K562 (cell line): ENCODE data around the gene ENKD1. TPM values are rescaled to one million over a fixed set of nuclear protein-coding genes. Genes with fewer than 3 reads are reported as not detected.

Experiments used
- ATAC-seq: fragments of 200-7000 bp; cut with Tn5 transposase; 3 replicates; pipeline ENCODE4 v1.9.1; 2020; ENCODE audit warnings: moderate library complexity
- BruUV-seq: library from RNA; stranded (reverse); fragments of 400-500 nt; replicated peaks from 2 replicates; lab custom pipeline; 2021; lab: Mats Ljungman, UMichigan
- CTCF ChIA-PET: fragments of 300-600 bp; formaldehyde crosslinking; extraction: SDS; loops from one replicate; lab custom pipeline; 2021; ENCODE audit warnings: low intra/inter-chr PET ratio; lab: Yijun Ruan, JAX
- POLR2A ChIA-PET: fragments of 300-600, 350-650 bp; sonication (Branson Sonifier 250); formaldehyde crosslinking; extraction: SDS; loops from one replicate; lab custom pipeline; 2021; ENCODE audit warnings: antibody characterized with exemption, inconsistent platforms; lab: Yijun Ruan, JAX
- DNase-seq, 4 experiments: peaks; one replicate each; pipeline versions ENCODE4 v3.0.0 to v3.0.0-alpha.2; 2011 to 2018; ENCODE audit warnings: low spot score in 3 of 4, mixed read lengths in 3 of 4; ENCODE audit errors: extremely low read depth in 1 of 4
- FAIRE-seq: peaks from 2 replicates; lab custom pipeline; 2011; peaks lifted over from hg19 to GRCh38; lab: Jason Lieb, UNC
- H2AFZ ChIP-seq: 2 replicates; pipeline ENCODE4 v1.6.0; 2011; ENCODE audit warnings: low read depth, low read length, control low read depth, inconsistent platforms
- H3K27ac ChIP-seq: fragments of 200-600 bp; 3 replicates; pipeline ENCODE4 v1.8.0; 2011; ENCODE audit warnings: low read depth, mild to moderate bottlenecking, control low read depth, inconsistent platforms, low read length, moderate library complexity, mixed read lengths; ENCODE audit errors: extremely low read depth
- H3K27me3 ChIP-seq, 2 experiments: fragments of 300-600 bp in 1 of 2; 2 replicates in 1 of 2; 3 replicates in 1 of 2; pipeline versions ENCODE4 v1.6.0 to v1.8.0; 2011; ENCODE audit warnings: inconsistent platforms in 2 of 2, low read length in 2 of 2, mild to moderate bottlenecking in 1 of 2, mixed read lengths in 1 of 2, moderate library complexity in 1 of 2; ENCODE audit not compliant: control insufficient read depth in 2 of 2, insufficient read depth in 2 of 2
- H3K36me3 ChIP-seq: fragments of 300-600 bp; 3 replicates; pipeline ENCODE4 v1.8.0; 2011; ENCODE audit warnings: mild to moderate bottlenecking, low read length, inconsistent platforms; ENCODE audit not compliant: control insufficient read depth, insufficient read depth
- H3K4me1 ChIP-seq, 2 experiments: fragments of 200-600 bp in 1 of 2; replicated peaks in 1 of 2; 2 replicates in 1 of 2; 3 replicates in 1 of 2; pipeline versions ENCODE4 v1.5.1 to v1.8.0; 2011; ENCODE audit warnings: inconsistent platforms in 2 of 2, low read length in 2 of 2, mild to moderate bottlenecking in 1 of 2, mixed read lengths in 1 of 2, moderate library complexity in 1 of 2; ENCODE audit not compliant: control insufficient read depth in 2 of 2, insufficient read depth in 2 of 2
- H3K4me2 ChIP-seq: 2 replicates; pipeline ENCODE4 v1.6.1; 2011; ENCODE audit warnings: low read length, control low read depth, inconsistent platforms, mixed read lengths; ENCODE audit not compliant: insufficient read depth
- H3K4me3 ChIP-seq: fragments of 200-600 bp; sonication (generic), shearing (Covaris generic); 2 replicates; pipeline ENCODE4 v1.5.1; 2016; ENCODE audit warnings: control low read depth, inconsistent platforms
- H3K79me2 ChIP-seq: fragments of 200-600 bp; 3 replicates; pipeline ENCODE4 v1.8.0; 2011; ENCODE audit warnings: low read length, inconsistent platforms; ENCODE audit not compliant: control insufficient read depth, insufficient read depth
- H3K9ac ChIP-seq, 2 experiments: 2 replicates each; pipeline versions ENCODE4 v1.6.0 to v1.6.1; 2011; ENCODE audit warnings: low read depth in 2 of 2, low read length in 2 of 2, control low read depth in 1 of 2, inconsistent platforms in 1 of 2, mild to moderate bottlenecking in 1 of 2, mixed read lengths in 1 of 2; ENCODE audit not compliant: insufficient read depth in 1 of 2
- H3K9me1 ChIP-seq: one replicate; pipeline ENCODE4 v1.6.0; 2011; ENCODE audit warnings: inconsistent platforms, mild to moderate bottlenecking, low read length, moderate library complexity; ENCODE audit not compliant: control insufficient read depth, insufficient read depth
- H3K9me3 ChIP-seq: replicated peaks from 2 replicates; pipeline ENCODE4 v1.5.1; 2011; ENCODE audit warnings: low read depth, low read length, inconsistent platforms; ENCODE audit not compliant: control insufficient read depth, insufficient read depth
- H4K20me1 ChIP-seq: replicated peaks from 2 replicates; pipeline ENCODE4 v1.6.1; 2011; ENCODE audit warnings: low read length, inconsistent platforms, mixed read lengths; ENCODE audit not compliant: control insufficient read depth, insufficient read depth
- HCFC1 ChIP-seq: IDR thresholded peaks from 2 replicates; pipeline ENCODE4 v1.6.1; 2012; ENCODE audit warnings: low read depth, low read length, improper control_type of control experiment
- KLF16 ChIP-seq: IDR thresholded peaks from 2 replicates; pipeline ENCODE4 v1.6.1; 2016; ENCODE audit warnings: antibody characterized with exemption
- L3MBTL2 ChIP-seq: fragments of 450-650 bp; IDR thresholded peaks from 2 replicates; pipeline ENCODE4 v1.6.1; 2016; ENCODE audit warnings: mild to moderate bottlenecking, moderate library complexity
- RBM22 ChIP-seq: fragments of 200-400 bp; formaldehyde crosslinking; IDR thresholded peaks from 2 replicates; pipeline ENCODE4 v1.6.1; 2018; ENCODE audit warnings: low read length, low read depth; ENCODE audit not compliant: poor library complexity, severe bottlenecking
- RCOR1 ChIP-seq, 2 experiments: IDR thresholded peaks; 2 replicates each; pipeline ENCODE4 v1.6.1; 2012; ENCODE audit warnings: low read depth in 2 of 2, low read length in 2 of 2, borderline replicate concordance in 1 of 2, improper control_type of control experiment in 1 of 2
- TAF7 ChIP-seq: fragments of 450-650 bp; IDR thresholded peaks from 2 replicates; pipeline ENCODE4 v1.6.1; 2016; ENCODE audit warnings: missing genetic modification characterization, missing compliant biosample characterization
- TRIM28 ChIP-seq: fragments of 450-650 bp; IDR thresholded peaks from 2 replicates; pipeline ENCODE4 v1.6.1; 2017
- ZFP36 ChIP-seq: fragments of 150-350 bp; IDR thresholded peaks from 2 replicates; pipeline ENCODE4 v1.6.1; 2018; ENCODE audit warnings: low read length, low read depth; ENCODE audit not compliant: partially characterized antibody
- WGBS: fragments of 100-300 bp; shearing (Covaris generic); methylation state at CpG from one replicate; pipeline ENCODE4 v1.1.6; 2016; ENCODE audit warnings: low coverage, mixed read lengths; ENCODE audit not compliant: insufficient coverage; ENCODE audit errors: missing lambda C conversion rate; 5-methylcytosine and 5-hydroxymethylcytosine counted together
- in situ Hi-C: fragments of 300-500 bp; cut with MboI; formaldehyde crosslinking; loops from 4 replicates; pipeline ENCODE4 v1.15.0; 2018; ENCODE audit warnings: inconsistent platforms, mixed read lengths
- intact Hi-C: fragments of 100-400 bp; cut with micrococcal nuclease; formaldehyde crosslinking; loops from 2 replicates; pipeline ENCODE4 v1.14.2; 2022
- polyA plus RNA-seq, 8 experiments: library from polyadenylated mRNA; depleted of rRNA in 4 of 8; stranded (reverse) in 5 of 8; unstranded in 3 of 8; fragments of >200 nt; fragmentation: Nextera tagmentation in 2 of 8; fragmentation: Illumina TruSeq in 1 of 8; extraction: Ambion mirVana in 2 of 8; extraction: Trizol in 1 of 8; gene quantifications; 2 replicates each; pipeline versions ENCODE4 v1.2.1 to v1.2.3, GENCODE V29; 2011 to 2014; ENCODE audit warnings: inconsistent platforms in 1 of 8, missing spikeins in 1 of 8
- total RNA-seq, 7 experiments: library from RNA; depleted of rRNA in 6 of 7; stranded (reverse); fragments of >200 nt in 6 of 7; fragmentation: Illumina TruSeq in 2 of 7; extraction: Trizol in 2 of 7; gene quantifications; 2 replicates each; pipeline versions ENCODE4 v1.2.1 to v1.2.3, GENCODE V29; 2011 to 2021; ENCODE audit warnings: low replicate concordance in 1 of 7
- TF ChIP-seq, protein P1 (sequence below): fragments of 450-650 bp; IDR thresholded peaks from 2 replicates; pipeline ENCODE4 v1.6.1; 2016
- TF ChIP-seq, protein P2 (sequence below): sonication (generic); formaldehyde crosslinking; IDR thresholded peaks from 2 replicates; pipeline ENCODE4 v1.8.0; 2022; ENCODE audit warnings: missing genetic modification reagents, mild to moderate bottlenecking, moderate library complexity, borderline replicate concordance
- TF ChIP-seq, protein P3 (sequence below), 3 experiments: IDR thresholded peaks in 2 of 3; conservative IDR thresholded peaks in 1 of 3; 2 replicates each; pipeline ENCODE4 v1.5.1; 2011 to 2012; ENCODE audit warnings: low read length in 3 of 3, mild to moderate bottlenecking in 3 of 3, control low read depth in 2 of 3, improper control_type of control experiment in 1 of 3, inconsistent platforms in 1 of 3, low read depth in 1 of 3, mixed read lengths in 1 of 3, moderate library complexity in 1 of 3; ENCODE audit not compliant: insufficient read depth in 2 of 3
- TF ChIP-seq, protein P4 (sequence below): sonication (generic); formaldehyde crosslinking; IDR thresholded peaks from 2 replicates; pipeline ENCODE4 v1.8.0; 2022; ENCODE audit warnings: mild to moderate bottlenecking, missing genetic modification reagents

Gene ENKD1
- total and polyA plus RNA-seq, 9 of the 15 experiments (the other 6 are each of a cell fraction or from before 2014, with no cell fraction given), result 1.1 to 26.9 (median 8.3) TPM

DNA sequence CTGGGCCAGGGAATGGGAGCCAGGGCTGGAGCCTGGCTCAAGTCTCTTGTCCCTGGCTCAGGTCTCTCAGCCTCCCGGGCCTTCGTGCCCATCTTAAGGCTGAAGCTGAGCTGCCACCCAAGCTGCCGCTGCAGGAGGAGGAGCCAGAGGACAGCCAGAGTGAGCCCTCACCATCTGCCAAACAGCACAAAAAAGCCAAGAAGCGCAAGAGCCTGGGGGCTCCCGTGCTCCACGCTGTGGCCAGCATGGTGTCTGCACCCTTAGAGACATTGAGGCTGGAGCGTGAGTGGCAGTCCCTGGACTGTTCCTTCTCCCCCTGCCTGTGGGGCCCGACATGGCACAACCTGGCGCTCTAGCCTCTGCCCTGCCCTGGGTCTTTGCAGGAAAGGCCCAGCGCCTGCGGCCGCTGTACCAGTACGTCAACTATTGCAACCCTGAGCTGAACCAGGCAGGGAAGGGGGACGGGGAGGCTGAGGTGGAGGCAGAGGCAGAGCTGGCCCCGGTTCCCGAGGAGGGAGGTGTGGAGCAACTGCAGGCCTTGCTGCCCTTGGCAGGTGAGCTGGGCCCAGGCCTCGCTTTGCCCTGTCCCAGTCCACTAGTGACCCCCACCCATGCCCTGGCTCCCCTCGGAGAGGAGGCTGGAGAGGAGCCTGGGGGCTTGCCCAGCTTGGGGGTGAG is 1.4 kb upstream of the ENKD1 start:
- in situ Hi-C loops (loop anchor here (5.0 kb wide), 1 partner anchor 259 kb away; no protein-coding TSS in a partner anchor), intact Hi-C loops (loop anchor here (1.0 to 2.0 kb wide), 2 partner anchors 105 to 147 kb away; partner anchors contain the start of gene CTCF)
- no peaks in the 10 kb centered on the region for H3K27me3 ChIP-seq
- peaks cover 14 to 39% of the 10 kb centered on the region in 2 experiments for H3K4me1 ChIP-seq
- H4K20me1 ChIP-seq, result peaks cover 2% of the 10 kb centered on the region; the same call in 1 of the 2 replicates
- peak; percentile 85 to 90 (median 86) for DNase-seq
- no peak overlapping the region for H3K27ac ChIP-seq
- BruUV-seq, result no TSS peak
- no peaks in the 10 kb centered on the region for H3K9me1 ChIP-seq
- H3K9me3 ChIP-seq, result no peaks in the 10 kb centered on the region
- no peak overlapping the region for H3K4me2 ChIP-seq
- peak; percentile 89 for ATAC-seq
- peaks cover 3% of the 10 kb centered on the region; the same call in 1 of the 3 replicates for H3K79me2 ChIP-seq
- H3K9ac ChIP-seq, result peak overlapping the region in 1 of 2 experiments; percentile 45; a peak in 1 of 4 replicates
- 36% methylated on average over 16 of the region's 18 CpGs for WGBS
- peak; percentile 96 for FAIRE-seq
- ChIA-PET POLR2A (interaction anchor here (0.6 to 1.1 kb wide), 6 partner anchors 9 to 692 kb away, joined by 3 to 4 read pairs (median 3); no protein-coding TSS in a partner anchor), CTCF (interaction anchor here (0.6 to 3.0 kb wide), 4 partner anchors 105 to 174 kb away, joined by 3 to 25 read pairs (median 9); partner anchors contain the start of gene CTCF)
- H3K36me3 ChIP-seq, result peaks cover 7% of the 10 kb centered on the region; the same call in 2 of the 3 replicates
- H2AFZ ChIP-seq, result peak overlapping the region; percentile 99
- no peak overlapping the region for H3K4me3 ChIP-seq
- TF ChIP-seq L3MBTL2, result peak; percentile 30; the same call in 1 of the 2 replicates
- TF ChIP-seq, protein P1, sequence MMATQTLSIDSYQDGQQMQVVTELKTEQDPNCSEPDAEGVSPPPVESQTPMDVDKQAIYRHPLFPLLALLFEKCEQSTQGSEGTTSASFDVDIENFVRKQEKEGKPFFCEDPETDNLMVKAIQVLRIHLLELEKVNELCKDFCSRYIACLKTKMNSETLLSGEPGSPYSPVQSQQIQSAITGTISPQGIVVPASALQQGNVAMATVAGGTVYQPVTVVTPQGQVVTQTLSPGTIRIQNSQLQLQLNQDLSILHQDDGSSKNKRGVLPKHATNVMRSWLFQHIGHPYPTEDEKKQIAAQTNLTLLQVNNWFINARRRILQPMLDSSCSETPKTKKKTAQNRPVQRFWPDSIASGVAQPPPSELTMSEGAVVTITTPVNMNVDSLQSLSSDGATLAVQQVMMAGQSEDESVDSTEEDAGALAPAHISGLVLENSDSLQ, result peak; percentile 90
- no peak for TF ChIP-seq TAF7
- TF ChIP-seq, protein P2, sequence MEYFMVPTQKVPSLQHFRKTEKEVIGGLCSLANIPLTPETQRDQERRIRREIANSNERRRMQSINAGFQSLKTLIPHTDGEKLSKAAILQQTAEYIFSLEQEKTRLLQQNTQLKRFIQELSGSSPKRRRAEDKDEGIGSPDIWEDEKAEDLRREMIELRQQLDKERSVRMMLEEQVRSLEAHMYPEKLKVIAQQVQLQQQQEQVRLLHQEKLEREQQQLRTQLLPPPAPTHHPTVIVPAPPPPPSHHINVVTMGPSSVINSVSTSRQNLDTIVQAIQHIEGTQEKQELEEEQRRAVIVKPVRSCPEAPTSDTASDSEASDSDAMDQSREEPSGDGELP (CRISPR knock-in tag), result peak; percentile 69; the same call in 1 of the 2 replicates
- TF ChIP-seq, protein P3, sequence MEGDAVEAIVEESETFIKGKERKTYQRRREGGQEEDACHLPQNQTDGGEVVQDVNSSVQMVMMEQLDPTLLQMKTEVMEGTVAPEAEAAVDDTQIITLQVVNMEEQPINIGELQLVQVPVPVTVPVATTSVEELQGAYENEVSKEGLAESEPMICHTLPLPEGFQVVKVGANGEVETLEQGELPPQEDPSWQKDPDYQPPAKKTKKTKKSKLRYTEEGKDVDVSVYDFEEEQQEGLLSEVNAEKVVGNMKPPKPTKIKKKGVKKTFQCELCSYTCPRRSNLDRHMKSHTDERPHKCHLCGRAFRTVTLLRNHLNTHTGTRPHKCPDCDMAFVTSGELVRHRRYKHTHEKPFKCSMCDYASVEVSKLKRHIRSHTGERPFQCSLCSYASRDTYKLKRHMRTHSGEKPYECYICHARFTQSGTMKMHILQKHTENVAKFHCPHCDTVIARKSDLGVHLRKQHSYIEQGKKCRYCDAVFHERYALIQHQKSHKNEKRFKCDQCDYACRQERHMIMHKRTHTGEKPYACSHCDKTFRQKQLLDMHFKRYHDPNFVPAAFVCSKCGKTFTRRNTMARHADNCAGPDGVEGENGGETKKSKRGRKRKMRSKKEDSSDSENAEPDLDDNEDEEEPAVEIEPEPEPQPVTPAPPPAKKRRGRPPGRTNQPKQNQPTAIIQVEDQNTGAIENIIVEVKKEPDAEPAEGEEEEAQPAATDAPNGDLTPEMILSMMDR (IDR thresholded peaks at IDR 0.05 in 2 of 3, conservative IDR thresholded peaks at IDR 0.05 in 1 of 3; ENCODE audit: insufficient read depth in 2 of 3, low read depth in 1 of 3, low read length in 3 of 3), result peak; percentile 93 to 99 (median 96)
- peak in 1 of 2 experiments; percentile 32; a peak in 1 of 4 replicates for TF ChIP-seq RCOR1 (IDR thresholded peaks at IDR 0.05; ENCODE audit: borderline replicate concordance in 1 of 2, low read depth in 2 of 2, low read length in 2 of 2)
- TF ChIP-seq RBM22, result no peak
- peak; percentile 10 for TF ChIP-seq ZFP36
- TF ChIP-seq, protein P4, sequence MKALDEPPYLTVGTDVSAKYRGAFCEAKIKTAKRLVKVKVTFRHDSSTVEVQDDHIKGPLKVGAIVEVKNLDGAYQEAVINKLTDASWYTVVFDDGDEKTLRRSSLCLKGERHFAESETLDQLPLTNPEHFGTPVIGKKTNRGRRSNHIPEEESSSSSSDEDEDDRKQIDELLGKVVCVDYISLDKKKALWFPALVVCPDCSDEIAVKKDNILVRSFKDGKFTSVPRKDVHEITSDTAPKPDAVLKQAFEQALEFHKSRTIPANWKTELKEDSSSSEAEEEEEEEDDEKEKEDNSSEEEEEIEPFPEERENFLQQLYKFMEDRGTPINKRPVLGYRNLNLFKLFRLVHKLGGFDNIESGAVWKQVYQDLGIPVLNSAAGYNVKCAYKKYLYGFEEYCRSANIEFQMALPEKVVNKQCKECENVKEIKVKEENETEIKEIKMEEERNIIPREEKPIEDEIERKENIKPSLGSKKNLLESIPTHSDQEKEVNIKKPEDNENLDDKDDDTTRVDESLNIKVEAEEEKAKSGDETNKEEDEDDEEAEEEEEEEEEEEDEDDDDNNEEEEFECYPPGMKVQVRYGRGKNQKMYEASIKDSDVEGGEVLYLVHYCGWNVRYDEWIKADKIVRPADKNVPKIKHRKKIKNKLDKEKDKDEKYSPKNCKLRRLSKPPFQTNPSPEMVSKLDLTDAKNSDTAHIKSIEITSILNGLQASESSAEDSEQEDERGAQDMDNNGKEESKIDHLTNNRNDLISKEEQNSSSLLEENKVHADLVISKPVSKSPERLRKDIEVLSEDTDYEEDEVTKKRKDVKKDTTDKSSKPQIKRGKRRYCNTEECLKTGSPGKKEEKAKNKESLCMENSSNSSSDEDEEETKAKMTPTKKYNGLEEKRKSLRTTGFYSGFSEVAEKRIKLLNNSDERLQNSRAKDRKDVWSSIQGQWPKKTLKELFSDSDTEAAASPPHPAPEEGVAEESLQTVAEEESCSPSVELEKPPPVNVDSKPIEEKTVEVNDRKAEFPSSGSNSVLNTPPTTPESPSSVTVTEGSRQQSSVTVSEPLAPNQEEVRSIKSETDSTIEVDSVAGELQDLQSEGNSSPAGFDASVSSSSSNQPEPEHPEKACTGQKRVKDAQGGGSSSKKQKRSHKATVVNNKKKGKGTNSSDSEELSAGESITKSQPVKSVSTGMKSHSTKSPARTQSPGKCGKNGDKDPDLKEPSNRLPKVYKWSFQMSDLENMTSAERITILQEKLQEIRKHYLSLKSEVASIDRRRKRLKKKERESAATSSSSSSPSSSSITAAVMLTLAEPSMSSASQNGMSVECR (CRISPR knock-in tag), result peak; percentile 23; the same call in 1 of the 2 replicates
- TF ChIP-seq TRIM28, result no peak
- TF ChIP-seq KLF16, result 0 out of 2 replicates have a peak, but pooled peaks have one; percentile 35
- peak; percentile 51; the same call in 1 of the 2 replicates for TF ChIP-seq HCFC1
